ENCODE measurements around the gene DGKZ.

Gene DGKZ

GRCh38 chr11:46348566-46349401, 1.5 kb downstream of the DGKZ start:
- Histone ChIP-seq H3K27ac (ENCODE audit: low read depth, low read length, poor library complexity, severe bottlenecking) (peak overlapping the region; percentile 68), H3F3A (ENCODE audit: insufficient read depth, low read length) (no peaks in the 10 kb centered on the region), H3K4me3 (ENCODE audit: low read depth, low read length, poor library complexity, severe bottlenecking) (peak overlapping the region; percentile 91), H3K4me1 (ENCODE audit: insufficient read depth, low read length, severe bottlenecking) (peaks cover 57% of the 10 kb centered on the region), H3K9ac (ENCODE audit: low read length) (peak overlapping the region; percentile 92), H3K36me3 (ENCODE audit: insufficient read depth, low read length) (no peaks in the 10 kb centered on the region), H3K9me2 (ENCODE audit: low read depth, low read length) (no peaks in the 10 kb centered on the region), H3K79me2 (ENCODE audit: insufficient read depth, low read length) (no peaks in the 10 kb centered on the region), H2AFZ (ENCODE audit: low read length) (no peak overlapping the region), H3K4me2 (ENCODE audit: low read length) (peak overlapping the region; percentile 94), H4K20me1 (ENCODE audit: insufficient read depth, low read length) (no peaks in the 10 kb centered on the region), H3K27me3 (ENCODE audit: insufficient read depth, low read length) (peaks cover 6% of the 10 kb centered on the region), H3K9me3 (ENCODE audit: low read length) (no peaks in the 10 kb centered on the region)
- TF ChIP-seq CTCF (IDR thresholded peaks at IDR 0.05; ENCODE audit: low read length) (no peak), EZH2 (IDR thresholded peaks at IDR 0.05; ENCODE audit: borderline replicate concordance, low read length) (no peak)

GRCh38 chr11:46350695-46351094, 3.4 kb downstream of the DGKZ start:
- Histone ChIP-seq H3K4me3 (ENCODE audit: low read depth, low read length, poor library complexity, severe bottlenecking) (no peak overlapping the region), H3K27me3 (ENCODE audit: insufficient read depth, low read length) (peaks cover 6% of the 10 kb centered on the region; the same call in 1 of the 2 replicates), H3F3A (ENCODE audit: insufficient read depth, low read length) (no peaks in the 10 kb centered on the region), H3K4me2 (ENCODE audit: low read length) (peak overlapping the region; percentile 61; the same call in 1 of the 2 replicates), H2AFZ (ENCODE audit: low read length) (no peak overlapping the region), H3K27ac (ENCODE audit: low read depth, low read length, poor library complexity, severe bottlenecking) (peak overlapping the region; percentile 76), H3K9me2 (ENCODE audit: low read depth, low read length) (no peaks in the 10 kb centered on the region), H3K36me3 (ENCODE audit: insufficient read depth, low read length) (no peaks in the 10 kb centered on the region), H3K79me2 (ENCODE audit: insufficient read depth, low read length) (no peaks in the 10 kb centered on the region), H3K4me1 (ENCODE audit: insufficient read depth, low read length, severe bottlenecking) (peaks cover 55% of the 10 kb centered on the region), H4K20me1 (ENCODE audit: insufficient read depth, low read length) (no peaks in the 10 kb centered on the region), H3K9ac (ENCODE audit: low read length) (peak overlapping the region; percentile 56; the same call in 1 of the 2 replicates), H3K9me3 (ENCODE audit: low read length) (no peaks in the 10 kb centered on the region)
- TF ChIP-seq EZH2 (IDR thresholded peaks at IDR 0.05; ENCODE audit: borderline replicate concordance, low read length) (no peak), CTCF (IDR thresholded peaks at IDR 0.05; ENCODE audit: low read length) (no peak)

- H4K20me1 ChIP-seq (ENCODE audit: insufficient read depth, low read length) = no peaks in the 10 kb centered on the region
- H3K9ac ChIP-seq (ENCODE audit: low read length) = peak overlapping the region; percentile 56; the same call in 1 of the 2 replicates
- H3K36me3 ChIP-seq (ENCODE audit: insufficient read depth, low read length) = no peaks in the 10 kb centered on the region; the same call in 1 of the 2 replicates
- H3K27me3 ChIP-seq (ENCODE audit: insufficient read depth, low read length) = peaks cover 6% of the 10 kb centered on the region; the same call in 1 of the 2 replicates
- H3K9me3 ChIP-seq (ENCODE audit: low read length) = no peaks in the 10 kb centered on the region
- H3K27ac ChIP-seq (ENCODE audit: low read depth, low read length, poor library complexity, severe bottlenecking) = peak overlapping the region; percentile 76
- no peaks in the 10 kb centered on the region for H3K9me2 ChIP-seq (ENCODE audit: low read depth, low read length)
- peak overlapping the region; percentile 44 for H3K4me3 ChIP-seq (ENCODE audit: low read depth, low read length, poor library complexity, severe bottlenecking)
- H2AFZ ChIP-seq (ENCODE audit: low read length) = no peak overlapping the region
- no peaks in the 10 kb centered on the region for H3K79me2 ChIP-seq (ENCODE audit: insufficient read depth, low read length)
- H3K4me1 ChIP-seq (ENCODE audit: insufficient read depth, low read length, severe bottlenecking) = peaks cover 55% of the 10 kb centered on the region
- TF ChIP-seq EZH2 (IDR thresholded peaks at IDR 0.05; ENCODE audit: borderline replicate concordance, low read length) (no peak), CTCF (IDR thresholded peaks at IDR 0.05; ENCODE audit: low read length) (no peak)
- H3F3A ChIP-seq (ENCODE audit: insufficient read depth, low read length) = no peaks in the 10 kb centered on the region
- H3K4me2 ChIP-seq (ENCODE audit: low read length) = peak overlapping the region; percentile 61
Observed at GRCh38 chr11:46351148-46351547, 3.9 kb downstream of the DGKZ start.
